IMR-90 (cell line): ENCODE data around the gene C9orf57. TPM values are rescaled to one million over a fixed set of nuclear protein-coding genes. Genes with fewer than 3 reads are reported as not detected.

ENCODE experiments used
- ATAC-seq: fragments of 200-7000 bp; cut with Tn5 transposase; 2 replicates; pipeline ENCODE4 v1.9.1; 2020; ENCODE audit warnings: low read depth, mild to moderate bottlenecking, moderate library complexity
- BruUV-seq: library from RNA; stranded (reverse); fragments of 400-500 nt; replicated peaks from 2 replicates; lab custom pipeline; 2021; lab: Mats Ljungman, UMichigan
- CTCF ChIA-PET: fragments of 300-600 bp; formaldehyde crosslinking; extraction: SDS; loops from one replicate; lab custom pipeline; 2021; ENCODE audit warnings: antibody characterized with exemption; lab: Yijun Ruan, JAX
- POLR2A ChIA-PET: fragments of 300-600 bp; sonication (Branson Sonifier 250); formaldehyde crosslinking; loops from one replicate; lab custom pipeline; 2022; ENCODE audit warnings: antibody characterized with exemption; ENCODE audit not compliant: unreplicated experiment; lab: Charles Lee
- DNase-seq: peaks from one replicate; pipeline ENCODE4 v3.0.0; 2013
- H2AFZ ChIP-seq: replicated peaks from 2 replicates; pipeline ENCODE3; 2013; ENCODE audit warnings: low read length, mild to moderate bottlenecking; ENCODE audit not compliant: poor library complexity
- H2AK5ac ChIP-seq: 2 replicates; pipeline ENCODE4 v1.6.1; 2013; ENCODE audit warnings: low read depth, low read length, inconsistent platforms
- H2AK9ac ChIP-seq: replicated peaks from 2 replicates; pipeline ENCODE3; 2013; ENCODE audit warnings: mild to moderate bottlenecking, low read depth, low read length, moderate library complexity; ENCODE audit not compliant: poor library complexity
- H2BK120ac ChIP-seq: 2 replicates; pipeline ENCODE4 v1.6.1; 2013; ENCODE audit warnings: low read depth, low read length, inconsistent platforms
- H2BK15ac ChIP-seq: 3 replicates; pipeline ENCODE4 v1.6.1; 2013; ENCODE audit warnings: low read depth, low read length, inconsistent platforms
- H2BK20ac ChIP-seq: 2 replicates; pipeline ENCODE4 v1.6.1; 2013; ENCODE audit warnings: low read depth, mild to moderate bottlenecking, inconsistent platforms, low read length, moderate library complexity
- H2BK5ac ChIP-seq: 2 replicates; pipeline ENCODE4 v1.6.1; 2013; ENCODE audit warnings: mild to moderate bottlenecking, low read depth, low read length, inconsistent platforms; ENCODE audit not compliant: poor library complexity, severe bottlenecking
- H3K14ac ChIP-seq: replicated peaks from 2 replicates; pipeline ENCODE4 v1.6.1; 2013; ENCODE audit warnings: low read depth, low read length, inconsistent platforms
- H3K18ac ChIP-seq: 2 replicates; pipeline ENCODE4 v1.6.1; 2013; ENCODE audit warnings: low read depth, low read length, control low read depth
- H3K23ac ChIP-seq: 2 replicates; pipeline ENCODE4 v1.6.1; 2013; ENCODE audit warnings: low read depth, low read length, inconsistent platforms
- H3K27ac ChIP-seq: 2 replicates; pipeline ENCODE4 v1.5.1; 2013; ENCODE audit warnings: mild to moderate bottlenecking, control low read depth, low read length; ENCODE audit not compliant: insufficient read depth
- H3K27me3 ChIP-seq: 2 replicates; pipeline ENCODE4 v1.6.1; 2013; ENCODE audit warnings: low read length; ENCODE audit not compliant: control insufficient read depth, insufficient read depth
- H3K36me3 ChIP-seq: 2 replicates; pipeline ENCODE4 v1.6.1; 2013; ENCODE audit warnings: low read length, mixed read lengths; ENCODE audit not compliant: control insufficient read depth, insufficient read depth
- H3K4ac ChIP-seq: 2 replicates; pipeline ENCODE4 v1.6.1; 2013; ENCODE audit warnings: low read depth, low read length, inconsistent platforms
- H3K4me1 ChIP-seq: 2 replicates; pipeline ENCODE4 v1.6.1; 2013; ENCODE audit warnings: low read length, mixed read lengths; ENCODE audit not compliant: control insufficient read depth, insufficient read depth
- H3K4me2 ChIP-seq: 2 replicates; pipeline ENCODE4 v1.6.1; 2013; ENCODE audit warnings: low read depth, mild to moderate bottlenecking, control low read depth, low read length, moderate library complexity
- H3K4me3 ChIP-seq: 2 replicates; pipeline ENCODE4 v1.5.1; 2013; ENCODE audit warnings: low read depth, mild to moderate bottlenecking, control low read depth, low read length, moderate library complexity; ENCODE audit not compliant: insufficient read depth
- H3K56ac ChIP-seq: 2 replicates; pipeline ENCODE4 v1.6.1; 2013; ENCODE audit warnings: low read length, inconsistent platforms; ENCODE audit not compliant: insufficient read depth; ENCODE audit errors: extremely low read depth
- H3K79me1 ChIP-seq, 2 experiments: 2 replicates each; pipeline ENCODE4 v1.6.1; 2013; ENCODE audit warnings: low read length in 2 of 2, inconsistent platforms in 1 of 2, low read depth in 1 of 2
- H3K9ac ChIP-seq: 2 replicates; pipeline ENCODE4 v1.6.1; 2013; ENCODE audit warnings: low read depth, low read length, control low read depth
- H3K9me1 ChIP-seq: 2 replicates; pipeline ENCODE4 v1.6.1; 2013; ENCODE audit warnings: low read length, inconsistent platforms; ENCODE audit not compliant: insufficient read depth
- H3K9me3 ChIP-seq: 2 replicates; pipeline ENCODE4 v1.6.1; 2013; ENCODE audit warnings: low read length; ENCODE audit not compliant: control insufficient read depth, insufficient read depth
- H4K20me1 ChIP-seq: 2 replicates; pipeline ENCODE4 v1.6.1; 2013; ENCODE audit warnings: low read length, inconsistent platforms; ENCODE audit not compliant: insufficient read depth
- H4K5ac ChIP-seq: 2 replicates; pipeline ENCODE4 v1.6.1; 2013; ENCODE audit warnings: mild to moderate bottlenecking, low read depth, low read length, control low read depth
- H4K8ac ChIP-seq, 2 experiments: 2 replicates each; pipeline ENCODE4 v1.6.1; 2013; ENCODE audit warnings: low read depth in 2 of 2, low read length in 2 of 2, control low read depth in 1 of 2, inconsistent platforms in 1 of 2
- H4K91ac ChIP-seq: 2 replicates; pipeline ENCODE4 v1.6.1; 2013; ENCODE audit warnings: low read depth, low read length, inconsistent platforms; ENCODE audit not compliant: insufficient read depth
- BHLHE40 ChIP-seq: fragments of 150-350 bp; IDR thresholded peaks from 2 replicates; pipeline ENCODE4 v1.6.1; 2016; ENCODE audit warnings: mild to moderate bottlenecking, low read depth, low read length
- CEBPB ChIP-seq: IDR thresholded peaks from 2 replicates; pipeline ENCODE4 v1.6.1; 2012; ENCODE audit warnings: low read depth, low read length, improper control_type of control experiment
- CHD1 ChIP-seq: IDR thresholded peaks from 2 replicates; pipeline ENCODE4 v1.6.1; 2012; ENCODE audit warnings: low read depth, low read length, improper control_type of control experiment
- CTCF ChIP-seq: conservative IDR thresholded peaks from 2 replicates; pipeline ENCODE4 v1.5.1; 2012; ENCODE audit warnings: mild to moderate bottlenecking, low read depth, low read length, improper control_type of control experiment
- ELK1 ChIP-seq: fragments of 150-350 bp; IDR thresholded peaks from 2 replicates; pipeline ENCODE4 v1.6.1; 2016; ENCODE audit warnings: low read depth, mild to moderate bottlenecking, low read length, moderate library complexity, borderline replicate concordance
- FOS ChIP-seq: fragments of 150-350 bp; IDR thresholded peaks from 2 replicates; pipeline ENCODE4 v1.6.1; 2016; ENCODE audit warnings: low read depth, low read length
- MAFK ChIP-seq: IDR thresholded peaks from 2 replicates; pipeline ENCODE4 v1.6.1; 2012; ENCODE audit warnings: low read depth, low read length, improper control_type of control experiment
- MAZ ChIP-seq: IDR thresholded peaks from 2 replicates; pipeline ENCODE4 v1.6.1; 2012; ENCODE audit warnings: low read depth, mild to moderate bottlenecking, low read length, improper control_type of control experiment, moderate library complexity, borderline replicate concordance
- MXI1 ChIP-seq: IDR thresholded peaks from 2 replicates; pipeline ENCODE4 v1.6.1; 2012; ENCODE audit warnings: low read depth, mild to moderate bottlenecking, low read length, moderate library complexity, borderline replicate concordance
- NFE2L2 ChIP-seq: fragments of 150-350 bp; IDR thresholded peaks from 2 replicates; pipeline ENCODE4 v1.6.1; 2016; ENCODE audit warnings: low read depth, mild to moderate bottlenecking, low read length
- POLR2A ChIP-seq: IDR thresholded peaks from 2 replicates; pipeline ENCODE4 v1.6.1; 2012; ENCODE audit warnings: mild to moderate bottlenecking, low read depth, low read length
- RAD21 ChIP-seq: IDR thresholded peaks from 2 replicates; pipeline ENCODE4 v1.6.1; 2012; ENCODE audit warnings: low read length, improper control_type of control experiment
- RCOR1 ChIP-seq: IDR thresholded peaks from 2 replicates; pipeline ENCODE4 v1.6.1; 2012; ENCODE audit warnings: mild to moderate bottlenecking, low read length, improper control_type of control experiment; ENCODE audit not compliant: insufficient replicate concordance
- RFX5 ChIP-seq: IDR thresholded peaks from 2 replicates; pipeline ENCODE4 v1.8.0; 2012; ENCODE audit warnings: low read depth, mild to moderate bottlenecking, low read length, moderate library complexity
- SMC3 ChIP-seq: fragments of 150-350 bp; IDR thresholded peaks from 2 replicates; pipeline ENCODE4 v1.6.1; 2016; ENCODE audit warnings: low read depth, mild to moderate bottlenecking, antibody characterized with exemption, low read length, moderate library complexity
- USF2 ChIP-seq: fragments of 150-350 bp; IDR thresholded peaks from 2 replicates; pipeline ENCODE4 v1.6.1; 2017; ENCODE audit warnings: mild to moderate bottlenecking, antibody characterized with exemption, low read length, low read depth
- WGBS, 2 experiments: methylation state at CpG; one replicate each; pipeline versions ENCODE4 v1.1.5 to v1.1.7; 2013; ENCODE audit warnings: missing lambda C conversion rate in 2 of 2; ENCODE audit not compliant: insufficient read length in 1 of 2; ENCODE audit errors: extremely low coverage in 2 of 2; 5-methylcytosine and 5-hydroxymethylcytosine counted together
- dilution Hi-C: fragments of 300-500 bp; cut with HindIII; formaldehyde crosslinking; loops from one replicate; pipeline ENCODE4 v1.14.3; 2018; ENCODE audit warnings: low sequenced_read_pairs; ENCODE audit not compliant: unreplicated experiment
- in situ Hi-C: fragments of 300-500 bp; cut with MboI; formaldehyde crosslinking; loops from 3 replicates; pipeline ENCODE4 v1.14.3; 2019; ENCODE audit warnings: low sequenced_read_pairs, inconsistent platforms, mixed read lengths
- intact Hi-C: fragments of 100-400 bp; cut with micrococcal nuclease; formaldehyde crosslinking; loops from 2 replicates; pipeline ENCODE4 v1.10.0; 2022
- polyA plus RNA-seq, 3 experiments: library from polyadenylated mRNA; depleted of rRNA; stranded (reverse); fragments of >200 nt; gene quantifications; 2 replicates each; pipeline ENCODE4 v1.2.3, GENCODE V29; 2012; ENCODE audit warnings: low replicate concordance in 1 of 3
- total RNA-seq: library from RNA; depleted of rRNA; stranded (reverse); fragments of >200 nt; gene quantifications from 2 replicates; pipeline ENCODE4 v1.2.3, GENCODE V29; 2012

C9orf57 gene
- total and polyA plus RNA-seq, 2 of the 4 experiments (the other 2 are of a cell fraction): not detected

GRCh38 chr9:72023596-72023995, 36.8 kb downstream of the C9orf57 start:
- intact Hi-C loops: no loop called here
- H4K5ac ChIP-seq: no peak overlapping the region
- POLR2A ChIA-PET: no interaction called here
- H3K23ac ChIP-seq: no peak overlapping the region
- H3K4me2 ChIP-seq: no peak overlapping the region
- H4K8ac ChIP-seq: no peak overlapping the region
- no TSS peak for BruUV-seq
- ATAC-seq: no peak
- no peak overlapping the region for H2BK120ac ChIP-seq
- WGBS, 2 experiments: no CpG with 5 or more reads among the region's 4 CpGs
- no peak overlapping the region for H3K14ac ChIP-seq
- no peak overlapping the region for H2AFZ ChIP-seq
- H3K4me3 ChIP-seq: no peak overlapping the region
- H3K9me3 ChIP-seq: no peaks in the 10 kb centered on the region
- H3K9ac ChIP-seq: no peak overlapping the region
- H3K4ac ChIP-seq: no peak overlapping the region
- H3K18ac ChIP-seq: no peak overlapping the region
- no peaks in the 10 kb centered on the region for H3K9me1 ChIP-seq
- no peak overlapping the region for H2AK5ac ChIP-seq
- H2BK15ac ChIP-seq: no peak overlapping the region
- CTCF ChIA-PET: interaction anchor here (2.8 kb wide), 1 partner anchor 216 kb away, joined by 35 read pairs; no protein-coding TSS in a partner anchor
- dilution Hi-C loops: no loop called here
- H3K79me1 ChIP-seq: no peaks in the 10 kb centered on the region
- in situ Hi-C loops: loop anchor here (10.0 kb wide), 1 partner anchor 419 kb away; no protein-coding TSS in a partner anchor
- DNase-seq: no peak
- TF ChIP-seq CTCF (no peak), USF2 (no peak), POLR2A (no peak), CEBPB (no peak), RFX5 (no peak), ELK1 (no peak), NFE2L2 (no peak), MAZ (no peak), MAFK (no peak), FOS (no peak), SMC3 (no peak), BHLHE40 (no peak), RAD21 (no peak), MXI1 (no peak), CHD1 (no peak), RCOR1 (no peak)
- no peak overlapping the region for H4K91ac ChIP-seq
- H2BK5ac ChIP-seq: no peak overlapping the region
- H3K27ac ChIP-seq: no peak overlapping the region
- H2AK9ac ChIP-seq: no peak overlapping the region
- H2BK20ac ChIP-seq: no peak overlapping the region
- H3K27me3 ChIP-seq: no peaks in the 10 kb centered on the region
- no peak overlapping the region for H3K56ac ChIP-seq
- H4K20me1 ChIP-seq: no peaks in the 10 kb centered on the region
- no peaks in the 10 kb centered on the region for H3K4me1 ChIP-seq
- no peaks in the 10 kb centered on the region for H3K36me3 ChIP-seq
